ENCODE data around the gene KIAA1586. TPM values are rescaled to one million over a fixed set of nuclear protein-coding genes. Genes with fewer than 3 reads are reported as not detected.

The KIAA1586 gene
- total RNA-seq, 1 donor, result 26.2 TPM

GRCh38 chr6:57102976-57103375 lies 56.5 kb downstream of the KIAA1586 start:
- H3K4me3 ChIP-seq (ENCODE audit: low read depth, low read length), result no peak overlapping the region
- DNase-seq (ENCODE audit: low read depth), result no peak
- TF ChIP-seq, protein P1, sequence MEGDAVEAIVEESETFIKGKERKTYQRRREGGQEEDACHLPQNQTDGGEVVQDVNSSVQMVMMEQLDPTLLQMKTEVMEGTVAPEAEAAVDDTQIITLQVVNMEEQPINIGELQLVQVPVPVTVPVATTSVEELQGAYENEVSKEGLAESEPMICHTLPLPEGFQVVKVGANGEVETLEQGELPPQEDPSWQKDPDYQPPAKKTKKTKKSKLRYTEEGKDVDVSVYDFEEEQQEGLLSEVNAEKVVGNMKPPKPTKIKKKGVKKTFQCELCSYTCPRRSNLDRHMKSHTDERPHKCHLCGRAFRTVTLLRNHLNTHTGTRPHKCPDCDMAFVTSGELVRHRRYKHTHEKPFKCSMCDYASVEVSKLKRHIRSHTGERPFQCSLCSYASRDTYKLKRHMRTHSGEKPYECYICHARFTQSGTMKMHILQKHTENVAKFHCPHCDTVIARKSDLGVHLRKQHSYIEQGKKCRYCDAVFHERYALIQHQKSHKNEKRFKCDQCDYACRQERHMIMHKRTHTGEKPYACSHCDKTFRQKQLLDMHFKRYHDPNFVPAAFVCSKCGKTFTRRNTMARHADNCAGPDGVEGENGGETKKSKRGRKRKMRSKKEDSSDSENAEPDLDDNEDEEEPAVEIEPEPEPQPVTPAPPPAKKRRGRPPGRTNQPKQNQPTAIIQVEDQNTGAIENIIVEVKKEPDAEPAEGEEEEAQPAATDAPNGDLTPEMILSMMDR (IDR thresholded peaks at IDR 0.05; ENCODE audit: insufficient read depth, low read length), result no peak

DNA sequence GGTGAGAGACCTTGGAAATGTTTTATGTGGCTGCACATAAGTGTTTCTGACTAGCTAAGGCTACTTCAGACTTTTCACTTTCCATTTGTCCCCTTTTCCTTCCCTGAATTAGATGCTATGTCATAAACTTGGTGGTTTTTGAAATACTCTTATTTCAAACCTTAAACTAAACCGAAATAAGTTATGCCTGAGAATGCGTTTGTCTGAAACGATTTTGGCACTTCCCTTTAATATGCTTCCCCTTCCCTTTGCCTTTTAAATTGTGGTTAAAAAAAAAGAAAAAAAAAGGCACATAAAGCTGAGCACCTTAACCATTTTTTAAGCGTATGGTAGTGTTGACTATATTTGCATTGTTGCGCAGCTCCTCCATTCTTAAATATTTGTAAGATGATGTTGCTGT lies 57.8 kb downstream of the KIAA1586 start:
- TF ChIP-seq, protein P1 (IDR thresholded peaks at IDR 0.05; ENCODE audit: insufficient read depth, low read length), result no peak
- no peak for DNase-seq (ENCODE audit: low read depth)
- no peak overlapping the region for H3K4me3 ChIP-seq (ENCODE audit: low read depth, low read length)

Small RNA genes within 50 kb of the gene (small RNA-seq; reads per million reads assigned to genes)
- not detected for gene FTH1P15

Other genes starting within 250 kb of the KIAA1586 start
- 15.3 and 34.8 TPM in 2 replicates for gene BEND6, start 91.6 kb upstream of the KIAA1586 start, total RNA-seq (ENCODE audit: low replicate concordance)
- gene ZNF451, start 43.5 kb downstream of the KIAA1586 start, total RNA-seq (ENCODE audit: low replicate concordance), result 70.4 and 77.5 TPM in 2 replicates
- 8.2 and 24.1 TPM in 2 replicates for gene BAG2, start 125.6 kb downstream of the KIAA1586 start, total RNA-seq (ENCODE audit: low replicate concordance)
- 21.4 and 59.7 TPM in 2 replicates for gene RAB23, start 175.6 kb downstream of the KIAA1586 start, total RNA-seq (ENCODE audit: low replicate concordance)